Right lobe of liver (tissue), 6 donors: ENCODE measurements around the gene MYRF. TPM values are rescaled to one million over a fixed set of nuclear protein-coding genes. Genes with fewer than 3 reads are reported as not detected.

Source experiments
- ATAC-seq, 4 donors: fragments of 200-7000 bp; cut with Tn5 transposase; one replicate each; pipeline ENCODE4 v1.9.1; 2020; ENCODE audit warnings: mild to moderate bottlenecking in 4 of 4, moderate library complexity in 4 of 4
- DNase-seq, 3 donors: peaks; one replicate each; pipeline ENCODE4 v3.0.0-alpha.2; 2020
- H3K27ac ChIP-seq, 3 donors: fragments of 200-600 bp; one replicate each; pipeline ENCODE4 v1.8.0; 2022
- H3K27me3 ChIP-seq, 2 donors: fragments of 200-600 bp; one replicate each; pipeline ENCODE4 v1.8.0; 2022
- H3K36me3 ChIP-seq, 4 donors: fragments of 200-600 bp; sonication (generic) in 1 of 4; one replicate each; pipeline versions ENCODE4 v1.5.1 to v1.8.0; 2017 to 2022; ENCODE audit warnings: control low read depth in 1 of 4
- H3K4me1 ChIP-seq, 4 donors: fragments of 200-600 bp; sonication (generic) in 1 of 4; one replicate each; pipeline versions ENCODE4 v1.5.1 to v1.8.0; 2017 to 2022; ENCODE audit warnings: control low read depth in 1 of 4
- H3K4me3 ChIP-seq, 3 donors: fragments of 200-600 bp; one replicate each; pipeline ENCODE4 v1.8.0; 2022
- H3K9me3 ChIP-seq, 4 donors: fragments of 200-600 bp; sonication (generic) in 1 of 4; one replicate each; pipeline versions ENCODE4 v1.5.1 to v1.8.0; 2017 to 2022; ENCODE audit warnings: control low read depth in 1 of 4
- CTCF ChIP-seq, 4 donors: fragments of 200-600 bp in 3 of 4; fragments of 450-650 bp in 1 of 4; IDR thresholded peaks; one replicate each; pipeline versions ENCODE4 v1.5.1 to v1.8.0; 2016 to 2022; ENCODE audit warnings: antibody characterized with exemption in 4 of 4, mild to moderate bottlenecking in 2 of 4
- POLR2A ChIP-seq: fragments of 450-650 bp; IDR thresholded peaks from one replicate; pipeline ENCODE4 v1.6.1; 2017; ENCODE audit warnings: antibody characterized with exemption, mild to moderate bottlenecking
- WGBS: methylation state at CpG from one replicate; pipeline ENCODE4 v1.1.6; 2018; ENCODE audit warnings: low coverage, low lambda C conversion rate; ENCODE audit not compliant: insufficient coverage; ENCODE audit errors: missing lambda C conversion rate; 5-methylcytosine and 5-hydroxymethylcytosine counted together
- intact Hi-C, 2 donors: fragments of 100-400 bp; cut with DNase I; formaldehyde crosslinking; loops; one replicate each; pipeline versions ENCODE4 v1.11.2 to v1.14.1; 2022
- total RNA-seq, 6 experiments: library from RNA; depleted of rRNA in 2 of 6; stranded (reverse); fragments of >200 nt in 2 of 6; fragmentation: NEBNext Ultra II Directional in 3 of 6; extraction: Animal tissue kit (Norgen Biotek cat#: 25700) in 3 of 6; gene quantifications; one replicate each; pipeline versions ENCODE4 v1.1.0 to v1.2.4, GENCODE V29; 2016 to 2023
- donor health status: DM: no; HTN: yes; CAD: no.
- donor health status: DM: no; HTN: no; CAD: no.
- donor health status: DM: no; HTN: no; CAD: no.
- donor health status: DM: no; HTN: yes; CAD: no.
- donor health status: DM: no; HTN: yes; CAD: no.

Gene MYRF
- total RNA-seq, 6 experiments from 2014 or later: 7.6 to 16.4 (median 11.6) TPM

GRCh38 chr11:61728066-61728939 is 24.1 kb upstream of the MYRF start:
- TF ChIP-seq CTCF (IDR thresholded peaks at IDR 0.05): no peak
- TF ChIP-seq POLR2A: no peak

DNA sequence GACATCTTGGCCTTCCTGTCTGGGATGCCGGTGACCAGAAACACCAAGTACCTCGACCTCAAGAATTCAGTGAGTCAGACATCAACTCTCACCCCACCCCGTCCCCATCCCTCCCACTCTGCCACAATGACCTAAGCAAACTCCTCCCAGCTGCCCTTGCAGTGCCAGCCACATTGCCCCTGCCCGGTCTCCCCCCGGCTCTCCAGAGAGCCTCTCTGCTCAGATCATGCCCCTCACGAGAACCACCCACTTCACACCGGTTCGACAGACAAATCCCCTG is 23.6 kb upstream of the MYRF start:
- TF ChIP-seq CTCF (IDR thresholded peaks at IDR 0.05) (no peak), POLR2A (no peak)
- Histone ChIP-seq H3K27me3 (no peaks in the 10 kb centered on the region), H3K9me3 (no peaks in the 10 kb centered on the region), H3K27ac (no peak overlapping the region), H3K4me1 (no peaks in the 10 kb centered on the region), H3K4me3 (no peak overlapping the region), H3K36me3 (no peaks in the 10 kb centered on the region)
- intact Hi-C loops: no loop called here
- no peak for DNase-seq
- no peak for ATAC-seq
- WGBS: 83% methylated on average over 3 of the region's 8 CpGs

More at GRCh38 chr11:61728066-61728939, 24.1 kb upstream of the MYRF start:
- WGBS: 79% methylated on average over 9 of the region's 33 CpGs
- Histone ChIP-seq H3K36me3 (no peaks in the 10 kb centered on the region), H3K27ac (no peak overlapping the region), H3K9me3 (no peaks in the 10 kb centered on the region), H3K4me1 (no peaks in the 10 kb centered on the region), H3K27me3 (no peaks in the 10 kb centered on the region), H3K4me3 (no peak overlapping the region)
- ATAC-seq (no peak), DNase-seq (no peak)
- intact Hi-C loops: no loop called here

DNA sequence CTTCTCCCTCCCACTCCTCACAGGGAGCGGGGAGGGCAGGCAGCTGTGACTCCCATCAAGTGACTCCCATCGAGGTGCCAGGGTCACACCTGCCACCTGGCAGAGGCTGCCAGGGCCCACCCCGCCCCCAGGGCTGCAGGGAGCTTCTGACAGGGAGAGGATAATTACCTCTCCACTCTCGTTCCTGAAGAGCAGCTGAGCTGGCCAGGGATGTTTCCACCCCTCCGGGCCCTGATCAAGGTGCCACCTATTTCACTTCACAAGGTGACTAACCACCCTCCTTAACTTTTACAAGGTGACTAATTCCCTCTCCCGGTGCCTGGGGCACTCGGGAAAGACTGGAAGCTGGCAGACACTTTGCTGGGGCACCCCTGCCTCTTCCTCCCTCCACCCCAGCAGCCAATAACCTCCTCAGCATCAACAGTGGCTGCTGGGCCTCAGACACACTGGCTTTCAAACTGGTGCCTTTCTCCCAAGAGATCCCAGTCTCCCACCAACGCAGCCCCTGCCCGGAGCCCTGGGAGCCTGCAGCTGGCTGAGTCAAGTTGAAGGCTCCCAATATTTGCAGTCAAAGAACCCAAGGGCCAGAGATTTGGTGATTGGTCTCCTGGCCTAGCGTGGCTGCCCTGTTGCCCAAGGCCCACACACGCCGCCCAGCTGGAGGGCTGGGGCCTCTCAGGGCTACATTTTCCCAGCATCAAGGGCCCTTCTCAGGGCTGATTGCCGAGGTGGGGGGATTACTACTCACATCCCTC is 22.0 kb upstream of the MYRF start:
- Histone ChIP-seq H3K36me3 (no peaks in the 10 kb centered on the region), H3K4me1 (no peaks in the 10 kb centered on the region), H3K4me3 (no peak overlapping the region), H3K9me3 (no peaks in the 10 kb centered on the region), H3K27me3 (no peaks in the 10 kb centered on the region), H3K27ac (no peak overlapping the region)
- intact Hi-C loops: loop anchor here in 1 of 2 donors (10.0 kb wide), 1 partner anchor 56 kb away; no protein-coding TSS in a partner anchor
- no peak for TF ChIP-seq POLR2A
- TF ChIP-seq CTCF (IDR thresholded peaks at IDR 0.05): no peak
- ATAC-seq (no peak), DNase-seq (no peak)
- 73% methylated on average over 2 of the region's 13 CpGs for WGBS

GRCh38 chr11:61731211-61731951 is 21.1 kb upstream of the MYRF start:
- 82% methylated on average over 15 of the region's 19 CpGs for WGBS
- H3K27ac ChIP-seq: no peak overlapping the region
- DNase-seq: no peak
- no peaks in the 10 kb centered on the region for H3K27me3 ChIP-seq
- H3K4me1 ChIP-seq: no peaks in the 10 kb centered on the region
- intact Hi-C loops: loop anchor here in 1 of 2 donors (10.0 kb wide), 1 partner anchor 57 kb away; no protein-coding TSS in a partner anchor
- H3K9me3 ChIP-seq: no peaks in the 10 kb centered on the region
- ATAC-seq: no peak
- H3K4me3 ChIP-seq: no peak overlapping the region
- H3K36me3 ChIP-seq: peaks cover 0 to 2% (median 0%) of the 10 kb centered on the region in 4 donors
- TF ChIP-seq POLR2A: no peak
- TF ChIP-seq CTCF (IDR thresholded peaks at IDR 0.05): no peak
